ENCODE data around the gene ARL5B. TPM values are rescaled to one million over a fixed set of nuclear protein-coding genes. Genes with fewer than 3 reads are reported as not detected.

The ARL5B gene
- total RNA-seq, 1 donor from 2014 or later, result 16.0 TPM

DNA sequence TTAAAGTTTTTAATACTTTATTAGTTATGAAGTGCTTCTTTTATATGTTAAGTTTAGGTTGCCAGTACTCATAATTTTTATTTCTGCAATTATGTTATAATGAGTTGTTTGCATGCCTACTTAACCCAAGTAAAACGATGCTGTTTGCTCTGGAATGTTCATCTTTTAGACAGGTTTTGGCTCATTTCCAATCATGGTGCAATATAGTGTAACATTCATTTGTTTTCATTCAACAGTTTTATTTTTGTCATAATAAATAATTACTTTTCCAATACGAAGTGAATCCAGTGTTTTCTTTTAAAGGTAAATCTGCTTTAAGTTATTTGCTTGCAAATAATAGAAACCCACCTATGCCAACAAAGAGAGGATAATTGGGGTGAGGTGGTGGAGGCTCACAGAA is 22.1 kb downstream of the ARL5B start:
- Mint-ChIP-seq H3K27me3 (ENCODE audit: low read depth) (no peaks in the 10 kb centered on the region), H3K4me3 (ENCODE audit: unreplicated experiment) (no peak overlapping the region), H3K9me3 (ENCODE audit: low read depth) (no peaks in the 10 kb centered on the region), H3K4me1 (ENCODE audit: low read depth) (peaks cover 21% of the 10 kb centered on the region), H3K27ac (ENCODE audit: unreplicated experiment) (peak overlapping the region; percentile 74), H3K36me3 (ENCODE audit: low read depth) (peaks cover 3% of the 10 kb centered on the region)
- no peak for DNase-seq (ENCODE audit: low spot score)
- TF ChIP-seq, protein P1, sequence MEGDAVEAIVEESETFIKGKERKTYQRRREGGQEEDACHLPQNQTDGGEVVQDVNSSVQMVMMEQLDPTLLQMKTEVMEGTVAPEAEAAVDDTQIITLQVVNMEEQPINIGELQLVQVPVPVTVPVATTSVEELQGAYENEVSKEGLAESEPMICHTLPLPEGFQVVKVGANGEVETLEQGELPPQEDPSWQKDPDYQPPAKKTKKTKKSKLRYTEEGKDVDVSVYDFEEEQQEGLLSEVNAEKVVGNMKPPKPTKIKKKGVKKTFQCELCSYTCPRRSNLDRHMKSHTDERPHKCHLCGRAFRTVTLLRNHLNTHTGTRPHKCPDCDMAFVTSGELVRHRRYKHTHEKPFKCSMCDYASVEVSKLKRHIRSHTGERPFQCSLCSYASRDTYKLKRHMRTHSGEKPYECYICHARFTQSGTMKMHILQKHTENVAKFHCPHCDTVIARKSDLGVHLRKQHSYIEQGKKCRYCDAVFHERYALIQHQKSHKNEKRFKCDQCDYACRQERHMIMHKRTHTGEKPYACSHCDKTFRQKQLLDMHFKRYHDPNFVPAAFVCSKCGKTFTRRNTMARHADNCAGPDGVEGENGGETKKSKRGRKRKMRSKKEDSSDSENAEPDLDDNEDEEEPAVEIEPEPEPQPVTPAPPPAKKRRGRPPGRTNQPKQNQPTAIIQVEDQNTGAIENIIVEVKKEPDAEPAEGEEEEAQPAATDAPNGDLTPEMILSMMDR (IDR thresholded peaks at IDR 0.05), result no peak

DNA sequence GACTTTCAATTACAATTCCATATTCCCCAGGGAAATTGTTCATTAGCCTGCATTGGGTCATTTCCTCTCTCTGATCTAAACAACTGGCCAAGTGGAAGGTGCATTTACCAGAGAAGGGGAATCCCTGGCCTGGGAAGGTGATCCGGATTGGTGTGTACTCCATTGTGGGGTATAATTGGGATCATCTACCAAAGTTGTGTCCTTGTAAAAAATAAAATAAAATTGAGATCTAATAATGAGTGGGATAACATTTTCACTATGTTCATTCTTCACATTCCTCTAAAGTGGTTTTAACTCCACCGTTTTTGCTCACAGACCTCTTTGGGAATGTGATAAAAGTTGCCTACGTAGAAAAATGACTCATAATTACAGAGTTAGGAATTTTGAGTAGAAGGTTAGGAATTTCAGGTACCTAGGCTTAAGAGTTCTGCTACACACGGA is 22.8 kb downstream of the ARL5B start:
- Mint-ChIP-seq H3K4me3 (ENCODE audit: unreplicated experiment) (no peak overlapping the region), H3K27ac (ENCODE audit: unreplicated experiment) (peak overlapping the region; percentile 74), H3K36me3 (ENCODE audit: low read depth) (peaks cover 2% of the 10 kb centered on the region), H3K27me3 (ENCODE audit: low read depth) (no peaks in the 10 kb centered on the region), H3K4me1 (ENCODE audit: low read depth) (peaks cover 21% of the 10 kb centered on the region), H3K9me3 (ENCODE audit: low read depth) (no peaks in the 10 kb centered on the region)
- DNase-seq (ENCODE audit: low spot score), result no peak
- TF ChIP-seq, protein P1 (IDR thresholded peaks at IDR 0.05), result no peak

DNA sequence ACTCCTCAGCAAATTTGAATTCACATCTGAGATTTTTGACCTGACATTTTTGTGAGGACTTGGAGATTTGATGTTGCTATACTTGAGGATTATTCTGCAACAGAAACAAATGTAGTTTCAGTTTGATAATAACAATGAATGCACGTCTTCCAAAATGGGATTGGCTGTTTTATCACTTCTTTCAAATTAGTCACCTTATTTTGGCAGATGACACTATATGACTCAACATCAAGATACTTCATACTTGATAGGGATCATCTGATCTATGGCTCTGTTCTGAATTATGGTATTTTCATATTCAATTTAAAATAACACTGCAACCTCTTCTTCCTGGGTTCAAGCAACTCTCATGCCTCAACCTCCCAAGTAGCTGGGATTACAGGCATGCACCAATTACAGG is 24.2 kb downstream of the ARL5B start:
- H3K4me1 Mint-ChIP-seq (ENCODE audit: low read depth), result peaks cover 21% of the 10 kb centered on the region
- TF ChIP-seq, protein P1 (IDR thresholded peaks at IDR 0.05), result no peak
- no peaks in the 10 kb centered on the region for H3K27me3 Mint-ChIP-seq (ENCODE audit: low read depth)
- no peak for DNase-seq (ENCODE audit: low spot score)
- no peaks in the 10 kb centered on the region for H3K9me3 Mint-ChIP-seq (ENCODE audit: low read depth)
- H3K27ac Mint-ChIP-seq (ENCODE audit: unreplicated experiment), result no peak overlapping the region
- H3K36me3 Mint-ChIP-seq (ENCODE audit: low read depth), result peaks cover 2% of the 10 kb centered on the region
- H3K4me3 Mint-ChIP-seq (ENCODE audit: unreplicated experiment), result no peak overlapping the region

DNA sequence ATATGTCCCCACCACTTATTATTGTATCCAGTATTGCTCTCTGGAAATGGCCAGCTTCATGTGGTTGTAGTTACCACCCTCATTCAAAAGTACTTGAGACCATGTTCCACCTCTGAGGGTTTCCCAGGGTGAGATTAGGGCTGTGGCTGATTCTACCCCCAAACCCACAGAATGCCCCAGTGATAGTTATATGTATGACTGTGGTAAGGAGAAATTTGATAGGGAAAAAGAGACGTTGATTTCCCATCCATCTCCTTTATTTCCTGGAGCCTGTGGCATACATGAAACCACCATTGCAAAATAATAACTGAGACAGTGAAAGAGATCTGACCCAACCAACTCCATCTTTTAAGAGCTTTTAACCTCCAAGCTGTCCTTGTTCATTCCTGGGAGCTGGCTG is 25.2 kb downstream of the ARL5B start:
- H3K27me3 Mint-ChIP-seq (ENCODE audit: low read depth), result no peaks in the 10 kb centered on the region
- H3K27ac Mint-ChIP-seq (ENCODE audit: unreplicated experiment), result no peak overlapping the region
- no peak for DNase-seq (ENCODE audit: low spot score)

DNA sequence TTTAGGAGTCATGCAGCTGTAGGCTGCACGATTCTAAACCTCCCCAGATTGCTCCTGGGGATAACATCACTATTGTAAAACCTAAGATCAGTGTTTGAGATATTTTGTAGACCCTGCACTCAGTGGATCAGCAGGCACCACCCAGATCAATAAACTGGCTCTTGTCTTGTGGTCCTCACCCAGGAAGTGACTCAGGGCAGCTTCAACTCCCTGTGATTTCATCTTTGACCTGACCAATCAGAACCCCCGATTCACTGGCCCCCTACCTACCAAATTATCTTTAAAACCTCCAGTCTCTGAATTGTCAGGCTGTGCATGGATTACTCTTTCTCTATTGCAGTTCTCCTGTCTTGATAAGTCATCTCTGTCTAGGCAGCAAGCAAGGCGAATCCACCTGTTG is 25.7 kb downstream of the ARL5B start:
- no peak overlapping the region for H3K27ac Mint-ChIP-seq (ENCODE audit: unreplicated experiment)

More for the DNA sequence above, 25.2 kb downstream of the ARL5B start:
- Mint-ChIP-seq H3K4me1 (ENCODE audit: low read depth) (peaks cover 21% of the 10 kb centered on the region), H3K9me3 (ENCODE audit: low read depth) (no peaks in the 10 kb centered on the region), H3K4me3 (ENCODE audit: unreplicated experiment) (no peak overlapping the region), H3K36me3 (ENCODE audit: low read depth) (peaks cover 2% of the 10 kb centered on the region)
- TF ChIP-seq, protein P1 (IDR thresholded peaks at IDR 0.05), result no peak

More for the DNA sequence above, 25.7 kb downstream of the ARL5B start:
- peaks cover 21% of the 10 kb centered on the region for H3K4me1 Mint-ChIP-seq (ENCODE audit: low read depth)
- no peaks in the 10 kb centered on the region for H3K9me3 Mint-ChIP-seq (ENCODE audit: low read depth)
- TF ChIP-seq, protein P1 (IDR thresholded peaks at IDR 0.05), result no peak
- DNase-seq (ENCODE audit: low spot score), result no peak
- no peaks in the 10 kb centered on the region for H3K27me3 Mint-ChIP-seq (ENCODE audit: low read depth)
- no peak overlapping the region for H3K4me3 Mint-ChIP-seq (ENCODE audit: unreplicated experiment)
- H3K36me3 Mint-ChIP-seq (ENCODE audit: low read depth), result peaks cover 2% of the 10 kb centered on the region
